ENCODE data around the gene AOC2. TPM values are rescaled to one million over a fixed set of nuclear protein-coding genes. Genes with fewer than 3 reads are reported as not detected.

Gene AOC2
- total and polyA plus RNA-seq, 10 of the 15 experiments (the other 5 are each of a cell fraction or from before 2014, with no cell fraction given), result 0.08 to 1.9 (median 0.62) TPM

GRCh38 chr17:42853004-42853403 lies 8.6 kb downstream of the AOC2 start:
- TF ChIP-seq PAX5 (IDR thresholded peaks at IDR 0.05; ENCODE audit: borderline replicate concordance, low read depth, low read length) (no peak), SUZ12 (IDR thresholded peaks at IDR 0.05; ENCODE audit: unreplicated experiment) (no peak), MYC (IDR thresholded peaks at IDR 0.05; ENCODE audit: insufficient read depth, insufficient read length, insufficient replicate concordance, low read length, severe bottlenecking) (no peak), RUNX3 (IDR thresholded peaks at IDR 0.05; ENCODE audit: low read length) (no peak), MAX (IDR thresholded peaks at IDR 0.05; ENCODE audit: low read depth, low read length) (no peak), IKZF1 (conservative IDR thresholded peaks at IDR 0.05) (no peak), EGR1 (IDR thresholded peaks at IDR 0.05; ENCODE audit: borderline replicate concordance in 1 of 2, low read depth in 2 of 2, low read length in 2 of 2) (no peak), ZNF384 (IDR thresholded peaks at IDR 0.05; ENCODE audit: borderline replicate concordance, low read depth, low read length) (no peak), SIX5 (IDR thresholded peaks at IDR 0.05; ENCODE audit: low read depth, low read length, severe bottlenecking) (no peak), NKRF (conservative IDR thresholded peaks at IDR 0.05) (no peak)
- no peak overlapping the region for H2AFZ ChIP-seq (ENCODE audit: control insufficient read depth, low read depth, low read length)
- BruUV-seq (replicated peaks), result no TSS peak
- no peaks in the 10 kb centered on the region for H3K27me3 ChIP-seq (replicated peaks in 1 of 2; ENCODE audit: control insufficient read depth in 2 of 2, insufficient read depth in 2 of 2, low read length in 1 of 2)
- WGBS (ENCODE audit: insufficient coverage, insufficient replicate concordance, low lambda C conversion rate, missing lambda C conversion rate), result 0% methylated on average over 4 of the region's 4 CpGs
- ChIA-PET POLR2A (interaction anchor here (1.2 kb wide), 1 partner anchor 18 kb away, joined by 3 read pairs; no protein-coding TSS in a partner anchor), RAD21 (ENCODE audit: unreplicated experiment) (no interaction called here), SMC1A (ENCODE audit: uncharacterized antibody, unreplicated experiment) (no interaction called here), CTCF (interaction anchor here (0.6 kb wide), 1 partner anchor 75 kb away, joined by 3 read pairs; no protein-coding TSS in a partner anchor)
- FAIRE-seq (peak; percentile 13), DNase-seq (ENCODE audit: low read depth, low spot score) (no peak), ATAC-seq (no peak)
- intact Hi-C loops (cut with micrococcal nuclease; ENCODE audit: unreplicated experiment) (no loop called here), in situ Hi-C loops (cut with MboI) (no loop called here)
- no peaks in the 10 kb centered on the region for H3K79me2 ChIP-seq (ENCODE audit: control insufficient read depth, insufficient read depth, low read length)
- no peak overlapping the region for H3K4me3 ChIP-seq
- H3K4me2 ChIP-seq (ENCODE audit: control insufficient read depth, insufficient read depth), result no peak overlapping the region
- H3K36me3 ChIP-seq (ENCODE audit: control insufficient read depth in 2 of 2, insufficient read depth in 2 of 2, low read length in 1 of 2), result no peaks in the 10 kb centered on the region
- no peak overlapping the region for H3K9ac ChIP-seq (ENCODE audit: control insufficient read depth, insufficient read depth, low read length)
- no peaks in the 10 kb centered on the region for H4K20me1 ChIP-seq (ENCODE audit: control insufficient read depth, insufficient read depth)
- H3K4me1 ChIP-seq (ENCODE audit: control insufficient read depth, insufficient read depth, low read length), result no peaks in the 10 kb centered on the region
- no peak overlapping the region for H3K27ac ChIP-seq (ENCODE audit: control insufficient read depth, insufficient read depth)
- H3K9me3 ChIP-seq (replicated peaks; ENCODE audit: control insufficient read depth, insufficient read depth, low read length), result no peaks in the 10 kb centered on the region

Data from GM12878 (cell line).